ENCODE measurements around the gene PCDHA3. TPM values are rescaled to one million over a fixed set of nuclear protein-coding genes. Genes with fewer than 3 reads are reported as not detected.

The PCDHA3 gene
- total RNA-seq, 1 experiment from 2014 or later = not detected

DNA sequence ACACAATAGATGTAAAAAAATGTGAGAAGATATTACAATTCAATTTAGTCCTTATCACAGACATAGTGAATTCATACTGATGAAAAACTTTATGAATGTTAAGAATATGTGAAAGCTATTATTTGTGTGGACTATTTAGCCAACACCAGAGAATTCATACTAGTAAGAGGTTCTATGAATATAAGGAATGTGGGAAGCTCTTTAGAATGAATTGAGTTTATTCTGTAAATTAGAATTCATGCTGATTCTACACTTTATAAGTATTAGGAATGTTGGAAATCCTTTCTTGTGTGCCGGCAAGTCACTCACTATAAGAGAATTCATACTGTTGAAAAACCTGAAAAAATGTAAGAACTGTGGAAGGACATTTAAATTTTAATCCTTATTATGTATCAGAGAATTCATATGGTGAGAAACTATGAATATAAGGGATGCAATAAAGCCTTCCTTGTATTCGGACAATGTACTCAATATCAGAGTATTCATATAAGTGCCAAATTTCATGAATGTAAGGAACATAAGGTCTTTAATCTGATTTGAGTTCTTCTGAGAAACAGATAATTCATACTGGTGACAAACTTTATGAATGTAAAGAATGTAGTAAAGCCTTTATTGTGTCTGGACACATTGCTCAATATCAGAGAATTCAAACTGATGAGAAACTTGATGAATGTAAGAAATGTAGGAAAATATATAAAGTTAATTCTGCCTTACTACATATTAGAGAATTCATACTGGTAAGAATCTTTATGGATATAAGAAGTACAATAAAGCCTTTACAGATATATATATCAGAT lies 36.5 kb upstream of the PCDHA3 start:
- no peaks in the 10 kb centered on the region for H3K4me1 ChIP-seq (ENCODE audit: control insufficient read depth, insufficient read depth, low read length)
- ChIA-PET CTCF (no interaction called here), POLR2A (no interaction called here)
- intact Hi-C loops (cut with micrococcal nuclease; ENCODE audit: unreplicated experiment) = no loop called here
- H3K9me3 ChIP-seq (ENCODE audit: control insufficient read depth, insufficient read depth, low read depth, low read length) = peaks cover 50% of the 10 kb centered on the region
- ATAC-seq (no peak), DNase-seq (ENCODE audit: low read depth, low spot score) (no peak)
- no peak overlapping the region for H3K4me3 ChIP-seq (ENCODE audit: low read depth in 2 of 2, low read length in 2 of 2)
- H3K27ac ChIP-seq (ENCODE audit: low read length) = no peak overlapping the region
- TF ChIP-seq, protein P1, sequence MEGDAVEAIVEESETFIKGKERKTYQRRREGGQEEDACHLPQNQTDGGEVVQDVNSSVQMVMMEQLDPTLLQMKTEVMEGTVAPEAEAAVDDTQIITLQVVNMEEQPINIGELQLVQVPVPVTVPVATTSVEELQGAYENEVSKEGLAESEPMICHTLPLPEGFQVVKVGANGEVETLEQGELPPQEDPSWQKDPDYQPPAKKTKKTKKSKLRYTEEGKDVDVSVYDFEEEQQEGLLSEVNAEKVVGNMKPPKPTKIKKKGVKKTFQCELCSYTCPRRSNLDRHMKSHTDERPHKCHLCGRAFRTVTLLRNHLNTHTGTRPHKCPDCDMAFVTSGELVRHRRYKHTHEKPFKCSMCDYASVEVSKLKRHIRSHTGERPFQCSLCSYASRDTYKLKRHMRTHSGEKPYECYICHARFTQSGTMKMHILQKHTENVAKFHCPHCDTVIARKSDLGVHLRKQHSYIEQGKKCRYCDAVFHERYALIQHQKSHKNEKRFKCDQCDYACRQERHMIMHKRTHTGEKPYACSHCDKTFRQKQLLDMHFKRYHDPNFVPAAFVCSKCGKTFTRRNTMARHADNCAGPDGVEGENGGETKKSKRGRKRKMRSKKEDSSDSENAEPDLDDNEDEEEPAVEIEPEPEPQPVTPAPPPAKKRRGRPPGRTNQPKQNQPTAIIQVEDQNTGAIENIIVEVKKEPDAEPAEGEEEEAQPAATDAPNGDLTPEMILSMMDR (IDR thresholded peaks at IDR 0.05) = no peak
- TF ChIP-seq SIN3A (IDR thresholded peaks at IDR 0.05; ENCODE audit: borderline replicate concordance, insufficient read depth, low read depth, low read length) (no peak), POLR2AphosphoS5 (IDR thresholded peaks at IDR 0.05; ENCODE audit: low read depth, low read length) (no peak), TCF7L2 (IDR thresholded peaks at IDR 0.05; ENCODE audit: low read depth, low read length) (no peak)
- TF ChIP-seq, protein P2, sequence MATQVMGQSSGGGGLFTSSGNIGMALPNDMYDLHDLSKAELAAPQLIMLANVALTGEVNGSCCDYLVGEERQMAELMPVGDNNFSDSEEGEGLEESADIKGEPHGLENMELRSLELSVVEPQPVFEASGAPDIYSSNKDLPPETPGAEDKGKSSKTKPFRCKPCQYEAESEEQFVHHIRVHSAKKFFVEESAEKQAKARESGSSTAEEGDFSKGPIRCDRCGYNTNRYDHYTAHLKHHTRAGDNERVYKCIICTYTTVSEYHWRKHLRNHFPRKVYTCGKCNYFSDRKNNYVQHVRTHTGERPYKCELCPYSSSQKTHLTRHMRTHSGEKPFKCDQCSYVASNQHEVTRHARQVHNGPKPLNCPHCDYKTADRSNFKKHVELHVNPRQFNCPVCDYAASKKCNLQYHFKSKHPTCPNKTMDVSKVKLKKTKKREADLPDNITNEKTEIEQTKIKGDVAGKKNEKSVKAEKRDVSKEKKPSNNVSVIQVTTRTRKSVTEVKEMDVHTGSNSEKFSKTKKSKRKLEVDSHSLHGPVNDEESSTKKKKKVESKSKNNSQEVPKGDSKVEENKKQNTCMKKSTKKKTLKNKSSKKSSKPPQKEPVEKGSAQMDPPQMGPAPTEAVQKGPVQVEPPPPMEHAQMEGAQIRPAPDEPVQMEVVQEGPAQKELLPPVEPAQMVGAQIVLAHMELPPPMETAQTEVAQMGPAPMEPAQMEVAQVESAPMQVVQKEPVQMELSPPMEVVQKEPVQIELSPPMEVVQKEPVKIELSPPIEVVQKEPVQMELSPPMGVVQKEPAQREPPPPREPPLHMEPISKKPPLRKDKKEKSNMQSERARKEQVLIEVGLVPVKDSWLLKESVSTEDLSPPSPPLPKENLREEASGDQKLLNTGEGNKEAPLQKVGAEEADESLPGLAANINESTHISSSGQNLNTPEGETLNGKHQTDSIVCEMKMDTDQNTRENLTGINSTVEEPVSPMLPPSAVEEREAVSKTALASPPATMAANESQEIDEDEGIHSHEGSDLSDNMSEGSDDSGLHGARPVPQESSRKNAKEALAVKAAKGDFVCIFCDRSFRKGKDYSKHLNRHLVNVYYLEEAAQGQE (IDR thresholded peaks at IDR 0.05; ENCODE audit: insufficient read depth in 1 of 2, low read depth in 2 of 2, low read length in 1 of 2) = no peak
- BruUV-seq (replicated peaks) = no TSS peak
- no peaks in the 10 kb centered on the region for H3K36me3 ChIP-seq (ENCODE audit: control insufficient read depth, insufficient read depth, low read length)
- no peaks in the 10 kb centered on the region for H3K27me3 ChIP-seq (ENCODE audit: control insufficient read depth, insufficient read depth, low read length)
- in situ Hi-C loops (cut with HindIII; ENCODE audit: low pct_unique_long_range_greater_than_20kb, low sequenced_read_pairs) = no loop called here

- Histone ChIP-seq H3K27ac (ENCODE audit: low read length) (no peak overlapping the region), H3K9me3 (ENCODE audit: control insufficient read depth, insufficient read depth, low read depth, low read length) (peaks cover 54% of the 10 kb centered on the region), H3K4me3 (ENCODE audit: low read depth in 2 of 2, low read length in 2 of 2) (no peak overlapping the region), H3K4me1 (ENCODE audit: control insufficient read depth, insufficient read depth, low read length) (no peaks in the 10 kb centered on the region), H3K27me3 (ENCODE audit: control insufficient read depth, insufficient read depth, low read length) (no peaks in the 10 kb centered on the region), H3K36me3 (ENCODE audit: control insufficient read depth, insufficient read depth, low read length) (no peaks in the 10 kb centered on the region)
- TF ChIP-seq, protein P2 (IDR thresholded peaks at IDR 0.05; ENCODE audit: insufficient read depth in 1 of 2, low read depth in 2 of 2, low read length in 1 of 2) = no peak
- TF ChIP-seq, protein P1 (IDR thresholded peaks at IDR 0.05) = no peak
- no peak for TF ChIP-seq SIN3A (IDR thresholded peaks at IDR 0.05; ENCODE audit: borderline replicate concordance, insufficient read depth, low read depth, low read length)
- no peak for TF ChIP-seq POLR2AphosphoS5 (IDR thresholded peaks at IDR 0.05; ENCODE audit: low read depth, low read length)
- TF ChIP-seq TCF7L2 (IDR thresholded peaks at IDR 0.05; ENCODE audit: low read depth, low read length) = no peak
- no peak for ATAC-seq
- ChIA-PET CTCF (interaction anchor here (0.6 kb wide), 1 partner anchor 304 kb away, joined by 3 read pairs; no protein-coding TSS in a partner anchor), POLR2A (no interaction called here)
- BruUV-seq (replicated peaks) = no TSS peak
- intact Hi-C loops (cut with micrococcal nuclease; ENCODE audit: unreplicated experiment) (no loop called here), in situ Hi-C loops (cut with HindIII; ENCODE audit: low pct_unique_long_range_greater_than_20kb, low sequenced_read_pairs) (no loop called here)
- DNase-seq (ENCODE audit: low read depth, low spot score) = no peak
These were observed 33.4 kb upstream of the PCDHA3 start for GRCh38 chr5:140767444-140767843.

Data from Panc1 (cell line).